GM10847 (cell line): Measurements from ENCODE around the gene ZNF710.

Source experiments
- POLR2A ChIP-seq: IDR thresholded peaks from 2 replicates; pipeline ENCODE4 v1.6.1; 2011; ENCODE audit not compliant: insufficient read length; ENCODE audit errors: extremely low read depth

ZNF710 gene

GRCh38 chr15:90072978-90073640 is 72.0 kb downstream of the ZNF710 start:
- TF ChIP-seq POLR2A, result no peak

GRCh38 chr15:90074023-90074422 is 72.9 kb downstream of the ZNF710 start:
- TF ChIP-seq POLR2A, result no peak

- TF ChIP-seq POLR2A, result no peak
Measured at GRCh38 chr15:90074916-90075315, 73.8 kb downstream of the ZNF710 start.

GRCh38 chr15:90075420-90076289 is 74.5 kb downstream of the ZNF710 start:
- TF ChIP-seq POLR2A, result no peak

- no peak for TF ChIP-seq POLR2A
Measured at GRCh38 chr15:90076716-90077115, 75.6 kb downstream of the ZNF710 start.

- TF ChIP-seq POLR2A, result no peak
Measured at GRCh38 chr15:90078965-90079364, 77.8 kb downstream of the ZNF710 start.

- TF ChIP-seq POLR2A, result no peak
Measured at GRCh38 chr15:90079619-90080457, 78.7 kb downstream of the ZNF710 start.

GRCh38 chr15:90080458-90080755 is 79.3 kb downstream of the ZNF710 start:
- no peak for TF ChIP-seq POLR2A

- no peak for TF ChIP-seq POLR2A
Measured at GRCh38 chr15:90080818-90081393, 79.8 kb downstream of the ZNF710 start.

- TF ChIP-seq POLR2A, result no peak
Measured at GRCh38 chr15:90082140-90082715, 81.1 kb downstream of the ZNF710 start.

GRCh38 chr15:90083419-90083818 is 82.3 kb downstream of the ZNF710 start:
- no peak for TF ChIP-seq POLR2A

GRCh38 chr15:90083954-90084607 is 83.0 kb downstream of the ZNF710 start:
- TF ChIP-seq POLR2A, result no peak

GRCh38 chr15:90084876-90085423 is 83.8 kb downstream of the ZNF710 start:
- no peak for TF ChIP-seq POLR2A

GRCh38 chr15:90085565-90085964 is 84.4 kb downstream of the ZNF710 start:
- no peak for TF ChIP-seq POLR2A
